Measurements from ENCODE around the gene EBLN1. TPM values are rescaled to one million over a fixed set of nuclear protein-coding genes. Genes with fewer than 3 reads are reported as not detected.
A peak's percentile ranks its signal among the peaks of the same experiment; 100 is the strongest.

Gene EBLN1
- total RNA-seq, 6 donors from 2014 or later: not detected

- Histone ChIP-seq H3K36me3 (no peaks in the 10 kb centered on the region), H3K27ac (peak overlapping the region; percentile 23 to 95 (median 88)), H3K27me3 (no peaks in the 10 kb centered on the region), H3K9me3 (no peaks in the 10 kb centered on the region), H3K4me1 (peaks cover 0 to 7% (median 3%) of the 10 kb centered on the region in 4 donors), H3K4me3 (peak overlapping the region; percentile 42 to 87 (median 70))
- 3% methylated on average over 6 of the region's 6 CpGs for WGBS, 2 donors
- TF ChIP-seq EP300 (IDR thresholded peaks at IDR 0.05) (no peak), POLR2A (IDR thresholded peaks at IDR 0.05) (no peak), POLR2AphosphoS5 (IDR thresholded peaks at IDR 0.05) (no peak), CTCF (IDR thresholded peaks at IDR 0.05) (no peak)
- no peak for DNase-seq
- no peak for ATAC-seq (ENCODE audit: low FRiP score in 2 of 2)
These were observed 12.0 kb upstream of the EBLN1 start for GRCh38 chr10:22229802-22230157.

GRCh38 chr10:22228943-22229801 lies 11.4 kb upstream of the EBLN1 start:
- peaks cover 0 to 7% (median 3%) of the 10 kb centered on the region in 4 donors for H3K4me1 ChIP-seq
- ATAC-seq (ENCODE audit: low FRiP score in 2 of 2): peak; percentile 96 to 98
- 0% methylated on average over 28 to 52 of the region's 65 CpGs for WGBS, 2 donors
- no peaks in the 10 kb centered on the region for H3K9me3 ChIP-seq
- no peaks in the 10 kb centered on the region for H3K27me3 ChIP-seq
- H3K36me3 ChIP-seq: no peaks in the 10 kb centered on the region
- H3K27ac ChIP-seq: peak overlapping the region; percentile 84 to 95 (median 90)
- no peak for TF ChIP-seq EP300 (IDR thresholded peaks at IDR 0.05)
- TF ChIP-seq CTCF (IDR thresholded peaks at IDR 0.05): peak in 1 of 6 experiments; percentile 16
- peak in 2 of 4 donors; percentile 35 to 49 for TF ChIP-seq POLR2A (IDR thresholded peaks at IDR 0.05)
- TF ChIP-seq POLR2AphosphoS5 (IDR thresholded peaks at IDR 0.05): peak; percentile 29 to 43
- peak; percentile 86 to 94 for DNase-seq
- H3K4me3 ChIP-seq: peak overlapping the region; percentile 42 to 87 (median 70)

- Histone ChIP-seq H3K27me3 (no peaks in the 10 kb centered on the region), H3K9me3 (no peaks in the 10 kb centered on the region), H3K4me3 (peak overlapping the region; percentile 42 to 87 (median 70)), H3K4me1 (peaks cover 0 to 7% (median 3%) of the 10 kb centered on the region in 4 donors), H3K27ac (peak overlapping the region; percentile 84 to 95 (median 90)), H3K36me3 (no peaks in the 10 kb centered on the region)
- ATAC-seq (ENCODE audit: low FRiP score in 2 of 2) (no peak), DNase-seq (no peak)
- TF ChIP-seq CTCF (IDR thresholded peaks at IDR 0.05): no peak
- no peak for TF ChIP-seq POLR2AphosphoS5 (IDR thresholded peaks at IDR 0.05)
- no peak for TF ChIP-seq POLR2A (IDR thresholded peaks at IDR 0.05)
- no peak for TF ChIP-seq EP300 (IDR thresholded peaks at IDR 0.05)
- 47 to 52% methylated on average over 9 of the region's 9 CpGs for WGBS, 2 donors
These were observed 10.5 kb upstream of the EBLN1 start for GRCh38 chr10:22228167-22228938.

- no peak overlapping the region for H3K27ac ChIP-seq
- WGBS, 2 donors: 76 to 78% methylated on average over 2 of the region's 2 CpGs
- H3K4me1 ChIP-seq: peaks cover 0 to 7% (median 3%) of the 10 kb centered on the region in 4 donors
- TF ChIP-seq EP300 (IDR thresholded peaks at IDR 0.05): no peak
- no peak for TF ChIP-seq POLR2A (IDR thresholded peaks at IDR 0.05)
- H3K36me3 ChIP-seq: no peaks in the 10 kb centered on the region
- no peak for DNase-seq
- no peak overlapping the region for H3K4me3 ChIP-seq
- no peaks in the 10 kb centered on the region for H3K9me3 ChIP-seq
- no peak for ATAC-seq (ENCODE audit: low FRiP score in 2 of 2)
- no peaks in the 10 kb centered on the region for H3K27me3 ChIP-seq
These were observed 8.8 kb upstream of the EBLN1 start for GRCh38 chr10:22226599-22226998.

All from upper lobe of left lung (tissue), 6 donors.